GM04503 (cell line): ENCODE measurements around the gene RASA4B.
"Not testable (repeated sequence)": the region's sequence is repeated elsewhere in the genome, so short reads cannot be mapped to it uniquely, and the experiment has no call there.

Source experiments
- DNase-seq: peaks from one replicate; pipeline ENCODE4 v3.0.0-alpha.2; 2012; ENCODE audit warnings: low read depth

Gene RASA4B

GRCh38 chr7:102517550-102518147 is at the start of gene RASA4B:
RASA4B (minus strand) TSS chr7:102517777; CDS start chr7:102517710, 67 bp downstream.
- not testable (repeated sequence) for DNase-seq

GRCh38 chr7:102550808-102551422 is 33.3 kb upstream of the RASA4B start, which contains the start of gene SPDYE2:
SPDYE2 (plus strand) TSS chr7:102551226; CDS start chr7:102553256, 2,030 bp downstream.
- DNase-seq = not testable (repeated sequence)

- not testable (repeated sequence) for DNase-seq
Observed at GRCh38 chr7:102546353-102546752, 28.8 kb upstream of the RASA4B start.

DNA sequence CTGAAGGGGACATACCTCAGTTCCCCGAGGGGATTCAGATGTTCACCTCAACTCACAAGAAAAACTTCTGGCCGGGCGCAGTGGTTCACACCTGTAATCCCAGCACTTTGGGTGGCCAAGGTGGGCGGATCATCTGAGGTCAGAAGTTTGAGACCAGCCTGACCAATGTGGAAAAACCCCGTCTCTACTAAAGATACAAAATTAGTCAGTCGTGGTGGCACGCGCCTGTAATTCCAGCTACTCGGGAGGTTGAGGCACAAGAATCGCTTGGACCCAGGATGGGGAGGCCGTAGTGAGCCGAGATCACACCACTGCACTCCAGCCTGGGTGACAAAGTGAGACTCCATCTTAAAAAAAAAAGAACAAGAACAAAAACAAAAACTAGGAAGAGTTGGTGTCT is 27.7 kb upstream of the RASA4B start:
- not testable (repeated sequence) for DNase-seq

DNA sequence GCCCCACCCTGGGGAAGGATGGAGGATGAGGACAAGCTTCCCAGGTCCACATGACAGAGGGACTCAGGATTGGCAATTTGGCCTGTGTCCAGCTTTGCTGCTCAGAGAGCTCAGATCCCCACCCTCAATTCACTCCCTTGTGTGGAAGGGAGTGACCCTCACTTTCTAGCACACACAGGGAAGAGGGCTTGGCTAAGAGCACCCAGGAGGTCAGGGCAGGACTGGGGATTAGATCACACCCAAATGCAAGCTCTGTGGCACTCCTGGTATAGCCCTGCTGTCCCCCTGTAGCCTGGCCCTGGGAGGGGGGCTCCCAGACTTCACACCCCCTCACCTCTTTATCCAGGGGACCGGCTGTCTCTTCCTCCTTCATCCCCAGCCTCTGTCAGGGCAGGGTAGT is 26.8 kb upstream of the RASA4B start:
- not testable (repeated sequence) for DNase-seq

DNA sequence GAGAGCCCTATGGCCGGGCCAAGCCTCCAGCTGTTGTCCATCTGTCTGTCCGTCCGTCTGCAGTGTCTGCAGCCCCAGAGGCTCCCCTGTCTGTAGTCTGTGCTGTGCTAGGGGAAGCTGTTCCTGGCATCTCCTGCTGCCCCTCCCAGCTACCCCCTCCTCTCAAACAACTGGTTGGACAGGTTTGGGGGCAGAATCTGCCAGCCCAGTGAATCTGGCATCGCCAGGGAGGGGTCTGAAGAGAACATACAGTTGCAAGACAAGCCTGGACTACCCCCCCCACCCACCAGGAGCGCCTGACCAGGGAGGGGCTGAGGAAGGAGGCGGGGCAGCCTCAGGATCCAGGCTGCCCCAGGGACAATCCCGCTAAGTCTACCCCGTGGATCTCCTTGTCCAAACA is 26.0 kb upstream of the RASA4B start, which contains the start of gene UPK3BL2:
UPK3BL2 (minus strand) TSS at position 101 of the 400 bp plus-strand sequence; CDS start at position 41, 60 bp downstream.
- not testable (repeated sequence) for DNase-seq

- not testable (repeated sequence) for DNase-seq
Observed at GRCh38 chr7:102542771-102543170, 25.2 kb upstream of the RASA4B start.

GRCh38 chr7:102542083-102542482 is 24.5 kb upstream of the RASA4B start:
- not testable (repeated sequence) for DNase-seq

- DNase-seq = not testable (repeated sequence)
Observed at GRCh38 chr7:102540604-102541003, 23.0 kb upstream of the RASA4B start.

DNA sequence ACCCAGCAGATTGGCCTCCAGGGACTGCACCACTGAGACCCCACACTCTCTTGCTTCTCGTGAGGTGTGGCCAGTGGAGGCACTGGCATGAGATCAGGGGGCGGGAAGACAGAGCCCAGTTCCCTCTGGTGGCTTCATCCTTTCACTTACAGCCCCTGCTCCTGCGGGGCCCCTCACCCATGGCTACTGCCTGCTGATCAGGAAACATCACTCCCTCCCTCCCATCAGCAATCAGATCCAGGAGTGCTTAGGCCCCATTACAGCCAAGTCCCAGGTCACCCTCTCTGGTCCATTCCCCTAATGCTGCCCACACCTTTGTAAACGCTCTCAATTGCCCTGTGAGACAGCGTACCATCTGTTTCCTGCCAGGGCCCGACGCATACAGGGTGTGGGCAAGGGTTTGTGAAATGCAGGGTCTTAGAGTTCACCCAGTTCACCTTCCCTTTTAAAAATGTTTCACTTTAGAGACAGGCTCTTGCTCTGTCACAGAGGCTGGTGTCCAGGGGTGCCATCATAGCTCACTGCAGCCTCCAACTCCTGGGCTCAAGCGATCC is 17.6 kb upstream of the RASA4B start:
- not testable (repeated sequence) for DNase-seq

DNA sequence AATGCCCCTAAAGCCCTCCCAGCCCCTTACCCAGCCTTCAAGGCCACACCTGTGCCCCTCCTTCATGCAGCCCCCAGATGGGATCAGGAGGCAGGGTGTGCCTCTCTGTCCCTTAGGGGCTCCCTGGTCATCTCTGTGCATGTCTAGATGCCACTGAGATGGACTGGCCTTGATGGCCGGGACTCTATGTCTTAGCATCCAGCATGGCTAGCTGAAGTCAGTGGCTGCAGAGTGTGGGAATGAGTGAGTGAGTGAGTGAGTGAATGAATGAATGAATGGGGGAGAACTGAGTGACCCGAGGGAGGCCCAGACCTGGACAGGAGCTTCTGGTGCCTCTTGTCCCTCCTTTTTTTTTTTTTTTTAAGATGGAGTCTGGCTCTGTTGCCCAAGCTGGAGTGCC is 14.6 kb upstream of the RASA4B start:
- not testable (repeated sequence) for DNase-seq

DNA sequence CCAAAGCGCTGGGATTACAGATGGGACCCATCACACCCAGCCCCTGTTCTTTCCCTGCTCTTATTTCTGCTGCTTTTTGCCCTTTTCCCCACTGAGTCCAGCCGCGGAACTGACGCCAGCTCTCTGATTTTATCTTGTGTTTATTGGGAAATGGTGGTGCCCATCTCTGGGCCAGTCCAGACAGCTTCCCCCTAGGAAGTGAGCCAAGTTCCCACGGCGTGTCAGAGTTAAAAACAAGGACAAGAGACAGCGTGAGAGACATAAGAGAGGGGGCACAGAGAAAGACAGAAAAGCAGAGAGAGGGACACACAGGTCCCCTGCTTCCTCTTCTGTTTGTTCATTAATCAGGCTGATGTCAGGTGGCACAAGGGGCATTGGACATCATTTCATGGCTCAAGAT is 14.0 kb upstream of the RASA4B start:
- not testable (repeated sequence) for DNase-seq

DNA sequence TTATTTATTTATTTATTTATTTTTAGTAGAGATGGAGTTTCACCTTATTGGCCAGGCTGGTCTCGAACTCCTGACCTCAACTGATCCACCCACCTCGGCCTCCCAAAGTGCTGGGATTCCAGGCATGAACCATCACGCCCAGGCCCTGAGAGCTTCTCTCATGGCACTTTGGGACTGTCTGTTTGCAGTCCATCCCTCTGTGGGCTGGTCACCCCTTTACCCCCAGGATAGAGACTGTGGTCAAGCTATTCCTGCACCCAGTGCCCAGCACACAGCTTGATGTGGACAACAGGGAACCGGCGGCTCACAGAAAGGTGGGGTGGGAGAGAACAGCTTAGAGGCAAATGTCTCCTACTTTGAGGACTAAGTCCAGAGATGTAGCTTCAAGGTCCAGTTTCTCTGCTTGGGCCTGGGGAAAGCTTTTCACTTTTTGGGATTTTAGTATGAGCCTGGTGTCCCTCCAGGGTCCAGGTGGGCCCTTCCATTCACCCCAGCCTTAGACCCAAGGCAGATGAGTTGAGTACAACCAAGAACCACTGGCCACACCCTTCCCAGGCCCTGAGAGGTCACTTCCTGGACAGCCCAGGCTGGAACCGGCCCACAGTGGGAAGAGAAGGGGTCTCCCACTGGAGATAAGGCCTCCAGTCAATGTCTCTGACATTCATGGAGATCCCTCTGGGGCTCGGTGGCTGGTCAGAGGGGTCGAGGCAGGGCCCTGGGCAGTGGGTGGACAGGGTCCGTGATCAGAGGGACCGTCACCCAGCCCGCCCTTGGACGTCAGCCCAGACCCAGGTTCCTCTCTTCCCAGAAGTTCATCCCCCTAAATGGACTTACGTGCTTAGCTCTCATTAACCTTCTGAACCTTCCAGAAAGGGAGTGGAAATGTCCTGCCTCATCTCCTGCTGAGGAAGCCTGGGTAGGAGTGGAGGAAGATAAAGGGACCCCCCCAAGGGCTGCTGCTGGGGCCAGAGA is 10.5 kb upstream of the RASA4B start:
- not testable (repeated sequence) for DNase-seq

GRCh38 chr7:102527182-102527581 is 9.6 kb upstream of the RASA4B start:
- DNase-seq = not testable (repeated sequence)

GRCh38 chr7:102524803-102525202 is 7.2 kb upstream of the RASA4B start:
- not testable (repeated sequence) for DNase-seq

DNA sequence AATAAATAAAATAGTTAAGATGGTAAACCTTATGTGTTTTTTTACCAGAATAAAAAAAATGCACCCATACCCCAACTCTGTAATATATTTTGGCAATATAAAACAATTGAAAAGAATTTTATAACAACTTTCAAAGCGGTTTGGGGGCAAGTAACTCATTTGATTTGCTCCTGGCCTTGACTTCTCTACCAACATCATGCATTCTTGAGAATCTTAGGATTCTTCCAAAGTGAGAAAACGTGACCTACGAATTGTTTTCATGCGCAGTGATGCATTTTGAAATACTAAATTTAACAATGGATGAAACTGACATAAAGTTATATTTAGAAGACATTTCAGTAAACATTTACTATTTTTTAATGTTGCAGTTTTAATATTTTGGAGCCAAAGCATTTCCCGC is 3.2 kb upstream of the RASA4B start:
- not testable (repeated sequence) for DNase-seq

DNA sequence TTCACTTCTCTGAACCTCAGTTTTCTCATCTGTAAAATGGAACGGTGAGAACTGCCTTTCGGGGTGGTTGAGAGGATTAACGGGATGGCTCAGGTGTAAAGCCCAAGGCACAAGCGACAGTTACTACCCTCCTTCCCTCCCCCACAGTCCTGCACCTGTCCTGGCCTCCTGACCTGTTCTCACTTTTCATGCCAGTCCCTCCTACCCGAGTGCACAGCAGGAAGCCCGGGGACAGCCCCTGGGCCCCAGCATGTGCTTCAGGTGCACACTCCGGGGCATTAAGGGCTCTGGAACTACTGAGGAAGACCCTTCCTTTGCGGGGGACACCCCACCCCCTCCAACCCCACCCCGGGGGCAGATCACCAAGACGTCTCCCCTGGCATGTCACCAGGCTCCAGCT is 626 bp downstream of the RASA4B start:
- not testable (repeated sequence) for DNase-seq

DNA sequence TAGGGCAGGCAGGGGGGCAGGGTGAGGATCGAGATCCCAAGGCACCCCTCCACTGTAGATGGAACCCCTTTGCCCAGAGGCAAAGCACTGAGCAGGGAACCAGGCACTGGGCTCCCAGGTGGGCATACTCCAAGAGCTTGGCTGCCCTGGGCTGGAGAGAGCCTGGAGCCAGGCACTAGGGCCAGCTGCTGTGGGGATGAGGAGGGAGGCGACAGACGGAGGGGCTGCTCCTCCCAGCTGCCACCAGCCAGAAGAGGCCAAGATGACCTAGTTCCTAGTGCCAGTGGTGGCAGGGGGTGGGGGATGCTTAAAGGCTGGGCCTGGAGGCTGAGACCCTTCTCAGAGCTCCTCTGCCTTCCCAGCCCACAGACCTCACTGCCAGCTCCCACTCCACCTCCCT is 1.7 kb downstream of the RASA4B start:
- not testable (repeated sequence) for DNase-seq

GRCh38 chr7:102514881-102515721 is 2.5 kb downstream of the RASA4B start:
- DNase-seq = not testable (repeated sequence)

DNA sequence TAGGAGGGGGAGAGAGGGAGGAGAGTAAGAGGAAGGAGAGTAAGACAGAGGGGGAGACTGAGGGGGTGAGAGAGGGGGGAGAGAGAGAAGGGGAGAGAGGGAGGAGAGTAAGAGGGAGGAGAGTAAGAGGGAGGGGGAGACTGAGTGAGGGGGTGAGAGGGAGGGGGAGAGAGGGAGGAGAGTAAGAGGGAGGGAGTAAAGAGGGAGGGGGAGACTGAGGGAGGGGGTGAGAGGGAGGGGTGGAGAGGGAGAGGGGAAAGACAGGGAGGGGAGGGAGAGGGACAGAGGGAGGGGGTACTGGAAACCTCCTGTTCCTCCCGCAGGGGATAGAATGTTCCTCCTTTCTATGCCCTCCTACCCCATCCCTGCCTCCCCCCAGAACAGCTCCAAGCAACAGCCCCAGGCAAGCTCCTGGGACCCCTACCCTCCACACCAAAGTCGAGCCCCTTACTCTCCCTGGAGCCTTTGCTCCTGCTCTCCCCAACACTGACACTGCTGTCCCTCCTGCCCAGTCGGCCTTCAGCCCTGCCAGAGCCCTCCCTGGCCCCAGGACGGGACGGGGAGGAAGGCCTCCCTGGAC is 4.8 kb downstream of the RASA4B start:
- peak; percentile 33 for DNase-seq
